Upper lobe of left lung (tissue), 4 donors: ENCODE measurements around the gene ADK.
A peak's percentile ranks its signal among the peaks of the same experiment; 100 is the strongest.

Experiments used
- EP300 ChIP-seq, 4 donors: sonication (generic); formaldehyde crosslinking; IDR thresholded peaks; one replicate each; pipeline ENCODE4 v1.5.1; 2017; ENCODE audit warnings: antibody characterized with exemption in 4 of 4, control low read depth in 2 of 4
- POLR2A ChIP-seq, 4 donors: fragments of 450-650 bp; IDR thresholded peaks; one replicate each; pipeline ENCODE4 v1.5.1; 2016 to 2017; ENCODE audit warnings: antibody characterized with exemption in 4 of 4, mild to moderate bottlenecking in 2 of 4
- POLR2AphosphoS5 ChIP-seq, 2 donors: sonication (generic); formaldehyde crosslinking; IDR thresholded peaks; one replicate each; pipeline ENCODE4 v1.5.1; 2017; ENCODE audit warnings: antibody characterized with exemption in 2 of 2
- TF ChIP-seq, protein P1 (sequence below), 6 experiments: fragments of 450-650 bp in 4 of 6; fragments of 200-600 bp in 2 of 6; sonication (generic) in 2 of 6; IDR thresholded peaks; one replicate each; pipeline ENCODE4 v1.5.1; 2016 to 2019; ENCODE audit warnings: antibody characterized with exemption in 6 of 6

DNA sequence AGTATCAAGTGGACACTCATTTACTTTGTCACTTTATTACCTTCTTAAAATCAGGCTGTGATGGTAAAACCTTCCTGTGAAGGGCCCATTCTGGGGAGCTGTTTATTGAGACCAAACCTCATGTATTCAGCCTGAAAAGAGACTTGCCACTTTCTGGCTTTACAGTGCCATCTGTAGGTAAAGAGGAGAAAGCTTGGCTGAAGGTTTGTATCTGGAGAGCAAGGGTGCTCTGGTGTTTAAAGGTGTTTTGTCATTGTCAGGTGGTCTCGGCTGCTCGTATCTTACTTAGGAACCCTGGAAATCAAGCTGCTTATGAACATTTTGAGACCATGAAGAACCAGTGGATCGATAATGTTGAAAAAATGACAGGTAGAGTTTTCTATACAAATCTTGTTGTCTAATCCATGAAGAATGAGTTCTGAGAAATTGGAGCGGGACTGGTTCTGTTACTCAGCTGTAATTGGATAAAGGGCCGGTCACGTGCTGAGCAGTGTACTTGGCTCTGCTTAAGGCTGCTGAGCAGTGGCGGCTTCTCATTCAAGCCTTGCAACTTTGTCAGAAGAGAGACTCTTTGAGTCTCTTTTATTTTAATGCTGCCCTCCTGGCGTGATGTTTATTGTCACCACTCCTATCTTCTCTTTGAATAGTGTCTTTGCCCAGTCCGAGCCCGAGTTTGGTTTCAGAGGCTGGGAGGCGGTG is 47.3 kb upstream of the ADK start:
- TF ChIP-seq, protein P1, sequence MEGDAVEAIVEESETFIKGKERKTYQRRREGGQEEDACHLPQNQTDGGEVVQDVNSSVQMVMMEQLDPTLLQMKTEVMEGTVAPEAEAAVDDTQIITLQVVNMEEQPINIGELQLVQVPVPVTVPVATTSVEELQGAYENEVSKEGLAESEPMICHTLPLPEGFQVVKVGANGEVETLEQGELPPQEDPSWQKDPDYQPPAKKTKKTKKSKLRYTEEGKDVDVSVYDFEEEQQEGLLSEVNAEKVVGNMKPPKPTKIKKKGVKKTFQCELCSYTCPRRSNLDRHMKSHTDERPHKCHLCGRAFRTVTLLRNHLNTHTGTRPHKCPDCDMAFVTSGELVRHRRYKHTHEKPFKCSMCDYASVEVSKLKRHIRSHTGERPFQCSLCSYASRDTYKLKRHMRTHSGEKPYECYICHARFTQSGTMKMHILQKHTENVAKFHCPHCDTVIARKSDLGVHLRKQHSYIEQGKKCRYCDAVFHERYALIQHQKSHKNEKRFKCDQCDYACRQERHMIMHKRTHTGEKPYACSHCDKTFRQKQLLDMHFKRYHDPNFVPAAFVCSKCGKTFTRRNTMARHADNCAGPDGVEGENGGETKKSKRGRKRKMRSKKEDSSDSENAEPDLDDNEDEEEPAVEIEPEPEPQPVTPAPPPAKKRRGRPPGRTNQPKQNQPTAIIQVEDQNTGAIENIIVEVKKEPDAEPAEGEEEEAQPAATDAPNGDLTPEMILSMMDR (IDR thresholded peaks at IDR 0.05), result peak in 1 of 6 experiments; percentile 11
- TF ChIP-seq POLR2AphosphoS5 (IDR thresholded peaks at IDR 0.05) (no peak), POLR2A (IDR thresholded peaks at IDR 0.05) (no peak), EP300 (IDR thresholded peaks at IDR 0.05) (no peak)
